Hepatocyte (in vitro differentiated cells): Measurements from ENCODE around the gene DLG3. TPM values are rescaled to one million over a fixed set of nuclear protein-coding genes. Genes with fewer than 3 reads are reported as not detected.

Source experiments
- DNase-seq: peaks from one replicate; pipeline ENCODE4 v3.0.0-alpha.2; 2016; ENCODE audit warnings: low spot score
- H2AFZ ChIP-seq: fragments of 200-600 bp; sonication (generic); 2 replicates; pipeline ENCODE4 v1.6.0; 2016; ENCODE audit warnings: antibody characterized with exemption, mild to moderate bottlenecking
- H3K27ac ChIP-seq: fragments of 200-600 bp; sonication (generic); 2 replicates; pipeline ENCODE4 v1.5.1; 2016; ENCODE audit warnings: mild to moderate bottlenecking
- H3K27me3 ChIP-seq: fragments of 200-600 bp; sonication (generic); 2 replicates; pipeline ENCODE4 v1.6.1; 2016
- H3K36me3 ChIP-seq: fragments of 200-600 bp; sonication (generic); replicated peaks from 2 replicates; pipeline ENCODE4 v1.5.1; 2016; ENCODE audit warnings: low read depth; ENCODE audit not compliant: insufficient read depth
- H3K4me1 ChIP-seq: fragments of 200-600 bp; sonication (generic); 2 replicates; pipeline ENCODE4 v1.5.1; 2016; ENCODE audit warnings: mild to moderate bottlenecking, moderate library complexity; ENCODE audit not compliant: insufficient read depth
- H3K4me2 ChIP-seq: fragments of 200-600 bp; sonication (generic); 2 replicates; pipeline ENCODE4 v1.6.0; 2016
- H3K4me3 ChIP-seq: fragments of 200-600 bp; sonication (generic); 2 replicates; pipeline ENCODE4 v1.5.1; 2016; ENCODE audit warnings: mild to moderate bottlenecking
- H3K79me2 ChIP-seq: fragments of 200-600 bp; sonication (generic); 2 replicates; pipeline ENCODE4 v1.6.0; 2017; ENCODE audit warnings: mild to moderate bottlenecking
- H3K9me2 ChIP-seq: fragments of 200-600 bp; sonication (generic); replicated peaks from 2 replicates; pipeline ENCODE4 v1.6.0; 2017; ENCODE audit warnings: mild to moderate bottlenecking; ENCODE audit not compliant: insufficient read depth
- H3K9me3 ChIP-seq: fragments of 200-600 bp; sonication (generic); 2 replicates; pipeline ENCODE4 v1.5.1; 2016; ENCODE audit warnings: low read depth, mild to moderate bottlenecking
- H4K20me1 ChIP-seq: fragments of 200-600 bp; sonication (generic); 2 replicates; pipeline ENCODE4 v1.6.0; 2016; ENCODE audit warnings: mild to moderate bottlenecking; ENCODE audit not compliant: insufficient read depth, poor library complexity, severe bottlenecking
- CTCF ChIP-seq: fragments of 200-600 bp; sonication (generic); IDR thresholded peaks from 2 replicates; pipeline ENCODE4 v1.5.1; 2016; ENCODE audit warnings: antibody characterized with exemption, mild to moderate bottlenecking; ENCODE audit not compliant: poor library complexity
- EZH2 ChIP-seq: fragments of 200-600 bp; sonication (generic); IDR thresholded peaks from 2 replicates; pipeline ENCODE4 v1.6.1; 2016; ENCODE audit warnings: antibody characterized with exemption, mild to moderate bottlenecking, borderline replicate concordance
- EZH2phosphoT487 ChIP-seq: fragments of 200-600 bp; sonication (generic); IDR thresholded peaks from one replicate; pipeline ENCODE4 v1.6.1; 2018; ENCODE audit warnings: antibody characterized with exemption, mild to moderate bottlenecking, low read depth, moderate library complexity; ENCODE audit not compliant: unreplicated experiment, severe bottlenecking
- WGBS: methylation state at CpG from one replicate; pipeline ENCODE4 v1.1.6; 2016; ENCODE audit warnings: low lambda C conversion rate; ENCODE audit errors: missing lambda C conversion rate; 5-methylcytosine and 5-hydroxymethylcytosine counted together
- polyA plus RNA-seq: library from polyadenylated mRNA; unstranded; fragments of >200 nt; fragmentation: Nextera tagmentation; extraction: Ambion mirVana; gene quantifications from 2 replicates; pipeline ENCODE4 v1.2.1, GENCODE V29; 2016
- total RNA-seq: library from RNA; depleted of rRNA; stranded (reverse); fragments of >200 nt; gene quantifications from 2 replicates; pipeline ENCODE4 v1.2.3, GENCODE V29; 2014

DLG3 gene
- total and polyA plus RNA-seq, 2 experiments from 2014 or later: 9.6 to 17.7 TPM

- Histone ChIP-seq H3K36me3 (no peaks in the 10 kb centered on the region), H3K27ac (no peak overlapping the region), H3K4me2 (no peak overlapping the region), H2AFZ (no peak overlapping the region), H3K9me2 (no peaks in the 10 kb centered on the region), H4K20me1 (no peaks in the 10 kb centered on the region), H3K79me2 (no peaks in the 10 kb centered on the region), H3K4me1 (no peaks in the 10 kb centered on the region), H3K4me3 (no peak overlapping the region), H3K27me3 (no peaks in the 10 kb centered on the region), H3K9me3 (no peaks in the 10 kb centered on the region)
- no peak for DNase-seq
- TF ChIP-seq EZH2phosphoT487 (no peak), EZH2 (no peak), CTCF (no peak)
- 81% methylated on average over 6 of the region's 6 CpGs for WGBS
These were observed 14.9 kb upstream of the DLG3 start for GRCh38 chrX:70429759-70430158.

GRCh38 chrX:70432936-70433847 lies 11.4 kb upstream of the DLG3 start:
- H3K27ac ChIP-seq: peak overlapping the region; percentile 63
- no peaks in the 10 kb centered on the region for H3K9me2 ChIP-seq
- H3K4me1 ChIP-seq: no peaks in the 10 kb centered on the region
- H4K20me1 ChIP-seq: no peaks in the 10 kb centered on the region
- no peaks in the 10 kb centered on the region for H3K27me3 ChIP-seq
- TF ChIP-seq EZH2: no peak
- no peak for TF ChIP-seq CTCF
- no peak for TF ChIP-seq EZH2phosphoT487
- no peak for DNase-seq
- H2AFZ ChIP-seq: peak overlapping the region; percentile 63
- H3K36me3 ChIP-seq: no peaks in the 10 kb centered on the region
- no peaks in the 10 kb centered on the region for H3K79me2 ChIP-seq
- WGBS: 78% methylated on average over 15 of the region's 15 CpGs
- peak overlapping the region; percentile 55 for H3K4me3 ChIP-seq
- H3K9me3 ChIP-seq: no peaks in the 10 kb centered on the region
- peak overlapping the region; percentile 81 for H3K4me2 ChIP-seq

- Histone ChIP-seq H3K4me3 (peak overlapping the region; percentile 72), H3K36me3 (no peaks in the 10 kb centered on the region), H2AFZ (peak overlapping the region; percentile 97), H3K9me3 (no peaks in the 10 kb centered on the region), H3K27ac (peak overlapping the region; percentile 93), H4K20me1 (no peaks in the 10 kb centered on the region), H3K9me2 (peaks cover 4% of the 10 kb centered on the region), H3K4me1 (no peaks in the 10 kb centered on the region), H3K27me3 (no peaks in the 10 kb centered on the region), H3K79me2 (no peaks in the 10 kb centered on the region), H3K4me2 (peak overlapping the region; percentile 81)
- WGBS: 34% methylated on average over 31 of the region's 37 CpGs
- no peak for TF ChIP-seq EZH2
- peak; percentile 55 for TF ChIP-seq CTCF
- no peak for TF ChIP-seq EZH2phosphoT487
- DNase-seq: peak; percentile 83
These were observed 10.7 kb upstream of the DLG3 start for GRCh38 chrX:70433848-70434351.
